SK-N-SH (cell line): ENCODE data around the gene TPSB2. TPM values are rescaled to one million over a fixed set of nuclear protein-coding genes. Genes with fewer than 3 reads are reported as not detected.

ENCODE experiments used
- CTCF ChIA-PET: fragments of 300-600, 350-600 bp; formaldehyde crosslinking; extraction: SDS; loops from one replicate; lab custom pipeline; 2021; lab: Yijun Ruan, JAX
- POLR2A ChIA-PET: fragments of 350-600 bp; sonication (Branson Sonifier 250); formaldehyde crosslinking; extraction: SDS; loops from one replicate; lab custom pipeline; 2020; ENCODE audit warnings: antibody characterized with exemption, inconsistent platforms; lab: Yijun Ruan, JAX
- DNase-seq: peaks from one replicate; pipeline ENCODE4 v3.0.0; 2012
- H2AFZ ChIP-seq: fragments of 200-600 bp; sonication (generic); 2 replicates; pipeline ENCODE4 v1.8.1; 2016; ENCODE audit warnings: antibody characterized with exemption, mild to moderate bottlenecking, low read depth
- H3F3A ChIP-seq: fragments of 200-600 bp; sonication (generic); replicated peaks from 2 replicates; pipeline ENCODE3; 2016; ENCODE audit warnings: antibody characterized with exemption, mild to moderate bottlenecking; ENCODE audit not compliant: insufficient read depth
- H3K27ac ChIP-seq, 2 experiments: fragments of 200-500 bp in 1 of 2; fragments of 200-600 bp in 1 of 2; sonication (Bioruptor generic) in 1 of 2; sonication (generic), shearing (Covaris generic) in 1 of 2; 2 replicates each; pipeline versions ENCODE4 v1.5.1 to v1.6.1; 2014 to 2016; ENCODE audit warnings: low read depth in 2 of 2, inconsistent platforms in 1 of 2, low read length in 1 of 2, mild to moderate bottlenecking in 1 of 2, mixed read lengths in 1 of 2
- H3K27me3 ChIP-seq: fragments of 200-600 bp; sonication (generic), shearing (Covaris generic); 2 replicates; pipeline ENCODE4 v1.6.1; 2016; ENCODE audit warnings: mixed run types; ENCODE audit not compliant: insufficient read depth
- H3K36me3 ChIP-seq, 2 experiments: fragments of 200-500 bp in 1 of 2; fragments of 200-600 bp in 1 of 2; sonication (Bioruptor generic) in 1 of 2; sonication (generic) in 1 of 2; replicated peaks in 1 of 2; 2 replicates each; pipeline versions ENCODE3 to v1.5.1; 2014 to 2016; ENCODE audit warnings: low read length in 1 of 2, mild to moderate bottlenecking in 1 of 2; ENCODE audit not compliant: insufficient read depth in 2 of 2, control insufficient read depth in 1 of 2
- H3K4me1 ChIP-seq, 2 experiments: fragments of 200-500 bp in 1 of 2; fragments of 200-600 bp in 1 of 2; sonication (Bioruptor generic) in 1 of 2; sonication (generic), shearing (Covaris generic) in 1 of 2; 2 replicates each; pipeline versions ENCODE4 v1.5.1 to v1.6.1; 2014 to 2016; ENCODE audit warnings: low read depth in 1 of 2, low read length in 1 of 2, mixed run types in 1 of 2; ENCODE audit not compliant: insufficient read depth in 2 of 2, control insufficient read depth in 1 of 2
- H3K4me2 ChIP-seq: fragments of 200-600 bp; sonication (generic), shearing (Covaris generic); 2 replicates; pipeline ENCODE4 v1.6.1; 2017; ENCODE audit warnings: mixed run types
- H3K4me3 ChIP-seq, 2 experiments: fragments of 200-500 bp in 1 of 2; fragments of 200-600 bp in 1 of 2; sonication (Bioruptor generic) in 1 of 2; sonication (generic), shearing (Covaris generic) in 1 of 2; 2 replicates each; pipeline versions ENCODE4 v1.5.1 to v1.8.1; 2014 to 2016; ENCODE audit warnings: low read depth in 2 of 2, inconsistent platforms in 1 of 2, low read length in 1 of 2, mild to moderate bottlenecking in 1 of 2, mixed read lengths in 1 of 2, moderate library complexity in 1 of 2
- H3K79me2 ChIP-seq: fragments of 200-600 bp; sonication (generic); 2 replicates; pipeline ENCODE4 v1.8.1; 2017; ENCODE audit warnings: mild to moderate bottlenecking; ENCODE audit not compliant: insufficient read depth
- H3K9ac ChIP-seq: fragments of 200-600 bp; sonication (generic); 2 replicates; pipeline ENCODE4 v1.6.1; 2017; ENCODE audit warnings: mixed run types
- H3K9me2 ChIP-seq: fragments of 200-600 bp; sonication (generic); 2 replicates; pipeline ENCODE4 v1.6.1; 2017; ENCODE audit warnings: mixed run types
- H3K9me3 ChIP-seq: fragments of 200-600 bp; sonication (generic); 2 replicates; pipeline ENCODE4 v1.6.1; 2017; ENCODE audit warnings: mixed run types, mild to moderate bottlenecking, moderate library complexity
- H4K20me1 ChIP-seq: fragments of 200-600 bp; sonication (generic); 2 replicates; pipeline ENCODE4 v1.6.1; 2017; ENCODE audit warnings: mild to moderate bottlenecking, mixed run types; ENCODE audit not compliant: insufficient read depth
- EP300 ChIP-seq, 2 experiments: IDR thresholded peaks; 2 replicates each; pipeline versions ENCODE4 v1.4.0 to v1.6.1; 2012; ENCODE audit warnings: borderline replicate concordance in 1 of 2, low read depth in 1 of 2, low read length in 1 of 2
- FOSL2 ChIP-seq: IDR thresholded peaks from 2 replicates; pipeline ENCODE4 v1.4.0; 2012; ENCODE audit warnings: low read depth, mild to moderate bottlenecking, moderate library complexity, borderline replicate concordance
- FOXM1 ChIP-seq: IDR thresholded peaks from 2 replicates; pipeline ENCODE4 v1.4.0; 2012; ENCODE audit warnings: low read depth, mild to moderate bottlenecking
- GABPA ChIP-seq: IDR thresholded peaks from 2 replicates; pipeline ENCODE4 v1.4.0; 2012; ENCODE audit warnings: low read depth, mild to moderate bottlenecking
- IRF3 ChIP-seq: fragments of 150-350 bp; IDR thresholded peaks from 2 replicates; pipeline ENCODE4 v1.6.1; 2016; ENCODE audit warnings: mild to moderate bottlenecking, low read depth, low read length
- MEF2A ChIP-seq: IDR thresholded peaks from 2 replicates; pipeline ENCODE4 v1.4.0; 2012; ENCODE audit warnings: low read depth, borderline replicate concordance
- NFIC ChIP-seq: IDR thresholded peaks from 2 replicates; pipeline ENCODE4 v1.4.0; 2012; ENCODE audit warnings: borderline replicate concordance
- PBX3 ChIP-seq: IDR thresholded peaks from 2 replicates; pipeline ENCODE4; 2012
- RAD21 ChIP-seq: IDR thresholded peaks from 2 replicates; pipeline ENCODE4 v1.6.1; 2012; ENCODE audit warnings: mild to moderate bottlenecking, low read length
- RCOR1 ChIP-seq: fragments of 150-350 bp; IDR thresholded peaks from 2 replicates; pipeline ENCODE4 v1.6.1; 2017; ENCODE audit warnings: antibody characterized with exemption, low read length
- REST ChIP-seq: IDR thresholded peaks from 2 replicates; pipeline ENCODE4 v1.6.1; 2012; ENCODE audit warnings: mild to moderate bottlenecking, low read depth, low read length, moderate library complexity
- RFX5 ChIP-seq: IDR thresholded peaks from 2 replicates; pipeline ENCODE4 v1.6.1; 2012; ENCODE audit warnings: mild to moderate bottlenecking, improper control_type of control experiment, low read length
- RXRA ChIP-seq: IDR thresholded peaks from 2 replicates; pipeline ENCODE4 v1.4.0; 2012; ENCODE audit warnings: low read depth, mild to moderate bottlenecking, borderline replicate concordance
- SMC3 ChIP-seq: IDR thresholded peaks from 2 replicates; pipeline ENCODE4 v1.6.1; 2012; ENCODE audit warnings: low read depth, low read length, improper control_type of control experiment
- TAF1 ChIP-seq: IDR thresholded peaks from 2 replicates; pipeline ENCODE4 v1.6.1; 2012; ENCODE audit warnings: low read depth, mild to moderate bottlenecking, low read length, moderate library complexity, borderline replicate concordance
- TCF12 ChIP-seq: IDR thresholded peaks from 2 replicates; pipeline ENCODE4 v1.4.0; 2012
- TEAD4 ChIP-seq: IDR thresholded peaks from 2 replicates; pipeline ENCODE4 v1.4.0; 2012; ENCODE audit warnings: mild to moderate bottlenecking, borderline replicate concordance; ENCODE audit not compliant: insufficient read depth
- WGBS: methylation state at CpG from one replicate; pipeline ENCODE4 v1.1.6; 2017; ENCODE audit warnings: low lambda C conversion rate; 5-methylcytosine and 5-hydroxymethylcytosine counted together
- polyA plus RNA-seq, 3 experiments: library from polyadenylated mRNA; depleted of rRNA; stranded (reverse); fragments of >200 nt; gene quantifications; 2 replicates each; pipeline ENCODE4 v1.2.3, GENCODE V29; 2012

The TPSB2 gene
- polyA plus RNA-seq, 1 of the 3 experiments (the other 2 are of a cell fraction) = not detected

GRCh38 chr16:1210461-1210860 is 19.5 kb downstream of the TPSB2 start:
- DNase-seq = no peak
- no peak for TF ChIP-seq RFX5
- no peak for TF ChIP-seq GABPA
- no peak for TF ChIP-seq NFIC
- no peak for TF ChIP-seq FOXM1
- TF ChIP-seq SMC3 = no peak
- TF ChIP-seq IRF3 = no peak
- no peak for TF ChIP-seq TCF12
- no peak for TF ChIP-seq RAD21
- no peak for TF ChIP-seq TEAD4
- no peak for TF ChIP-seq PBX3
- TF ChIP-seq REST = no peak
- no peak for TF ChIP-seq TAF1
- no peak for TF ChIP-seq MEF2A
- TF ChIP-seq FOSL2 = no peak
- TF ChIP-seq RCOR1 = no peak
- TF ChIP-seq EP300 (IDR thresholded peaks at IDR 0.05; ENCODE audit: borderline replicate concordance in 1 of 2, low read depth in 1 of 2, low read length in 1 of 2) = no peak
- TF ChIP-seq RXRA = no peak
- H3K9me3 ChIP-seq = no peaks in the 10 kb centered on the region
- CTCF ChIA-PET = no interaction called here
- H3K9me2 ChIP-seq = no peaks in the 10 kb centered on the region
- no peaks in the 10 kb centered on the region for H3K4me1 ChIP-seq
- no peak overlapping the region for H3K4me3 ChIP-seq
- H3K27me3 ChIP-seq = peaks cover 79% of the 10 kb centered on the region
- H3K79me2 ChIP-seq = no peaks in the 10 kb centered on the region
- no peak overlapping the region for H2AFZ ChIP-seq
- H3K27ac ChIP-seq = no peak overlapping the region
- no peak overlapping the region for H3K9ac ChIP-seq
- H3K4me2 ChIP-seq = no peak overlapping the region
- 0 out of 2 replicates have a peak, but pooled peaks cover 2% of the 10 kb centered on the region for H4K20me1 ChIP-seq
- no peaks in the 10 kb centered on the region for H3F3A ChIP-seq
- POLR2A ChIA-PET = no interaction called here
- 38% methylated on average over 11 of the region's 23 CpGs for WGBS
- no peaks in the 10 kb centered on the region for H3K36me3 ChIP-seq
